B cell (primary cell): Measurements from ENCODE around the gene THBS4. TPM values are rescaled to one million over a fixed set of nuclear protein-coding genes. Genes with fewer than 3 reads are reported as not detected.

Experiments
- ATAC-seq: fragments of 200-7000 bp; cut with Tn5 transposase; one replicate; pipeline ENCODE4 v1.10.0; 2021; ENCODE audit warnings: low read depth, mild to moderate bottlenecking, moderate number of reproducible peaks, moderate library complexity
- CTCF ChIA-PET: fragments of 350-600 bp; sonication (Branson Sonifier 250); formaldehyde crosslinking; loops from one replicate; lab custom pipeline; 2021; ENCODE audit warnings: antibody characterized with exemption, inconsistent platforms; lab: Charles Lee
- POLR2A ChIA-PET: fragments of 350-600 bp; sonication (Branson Sonifier 250); formaldehyde crosslinking; loops from one replicate; lab custom pipeline; 2021; ENCODE audit warnings: antibody characterized with exemption; lab: Charles Lee
- DNase-seq: peaks from one replicate; pipeline ENCODE4 v3.0.0; 2013
- H2AFZ ChIP-seq: 2 replicates; pipeline ENCODE4 v1.6.1; 2012; ENCODE audit warnings: mild to moderate bottlenecking, low read depth, low read length; ENCODE audit not compliant: insufficient read depth, poor library complexity, severe bottlenecking
- H3K27ac ChIP-seq, 2 donors: 1 replicate in 1 of 2; 2 replicates in 1 of 2; pipeline ENCODE4 v1.5.1; 2012 to 2013; ENCODE audit warnings: low read length in 2 of 2, mild to moderate bottlenecking in 2 of 2, moderate library complexity in 1 of 2
- H3K27me3 ChIP-seq, 4 experiments: fragments of 200-600 bp in 1 of 4; sonication (generic) in 1 of 4; replicated peaks in 1 of 4; 1 replicate in 2 of 4; 2 replicates in 2 of 4; pipeline versions ENCODE4 v1.6.1 to v1.7.0; 2013 to 2016; ENCODE audit warnings: low read length in 3 of 4, mild to moderate bottlenecking in 2 of 4, mixed read lengths in 1 of 4, moderate library complexity in 1 of 4; ENCODE audit not compliant: insufficient read depth in 4 of 4, control insufficient read depth in 3 of 4; ENCODE audit errors: control extremely low read depth in 1 of 4
- H3K36me3 ChIP-seq, 2 experiments: replicated peaks in 1 of 2; 1 replicate in 1 of 2; 2 replicates in 1 of 2; pipeline versions ENCODE4 v1.6.1 to v1.7.1; 2013; ENCODE audit warnings: low read length in 1 of 2; ENCODE audit not compliant: insufficient read depth in 2 of 2, control insufficient read depth in 1 of 2; ENCODE audit errors: control extremely low read depth in 1 of 2, extremely low read depth in 1 of 2
- H3K4me1 ChIP-seq, 2 donors: fragments of 200-600 bp in 1 of 2; sonication (generic) in 1 of 2; 1 replicate in 1 of 2; 2 replicates in 1 of 2; pipeline versions ENCODE4 v1.5.1 to v1.6.1; 2013 to 2017; ENCODE audit warnings: low read length in 2 of 2; ENCODE audit not compliant: control insufficient read depth in 2 of 2, insufficient read depth in 2 of 2
- H3K4me2 ChIP-seq: replicated peaks from 2 replicates; pipeline ENCODE3; 2012; ENCODE audit warnings: mild to moderate bottlenecking, low read depth, low read length; ENCODE audit not compliant: poor library complexity, severe bottlenecking
- H3K4me3 ChIP-seq, 5 experiments: fragments of 200-600 bp in 1 of 5; sonication (generic) in 1 of 5; 1 replicate in 3 of 5; 2 replicates in 2 of 5; pipeline versions ENCODE4 v1.5.1 to v1.7.0; 2011 to 2016; ENCODE audit warnings: low read length in 4 of 5, mild to moderate bottlenecking in 4 of 5, low read depth in 2 of 5, control low read depth in 1 of 5, moderate library complexity in 1 of 5; ENCODE audit not compliant: insufficient read depth in 1 of 5; ENCODE audit errors: control extremely low read depth in 1 of 5, extremely low read depth in 1 of 5
- H3K79me2 ChIP-seq: fragments of 200-600 bp; sonication (generic); one replicate; pipeline ENCODE4 v1.6.0; 2016; ENCODE audit warnings: low read length; ENCODE audit not compliant: control insufficient read depth, insufficient read depth
- H3K9ac ChIP-seq: fragments of 200-600 bp; sonication (generic); 2 replicates; pipeline ENCODE4 v1.6.1; 2017; ENCODE audit warnings: mild to moderate bottlenecking, low read length, moderate library complexity
- H3K9me3 ChIP-seq, 3 donors: one replicate each; pipeline versions ENCODE4 v1.6.1 to v1.7.1; 2013; ENCODE audit warnings: low read length in 2 of 3; ENCODE audit not compliant: control insufficient read depth in 2 of 3, insufficient read depth in 1 of 3; ENCODE audit errors: control extremely low read depth in 1 of 3
- H4K20me1 ChIP-seq: 2 replicates; pipeline ENCODE4 v1.6.0; 2012; ENCODE audit warnings: mild to moderate bottlenecking, low read length; ENCODE audit not compliant: insufficient read depth, control insufficient read depth, poor library complexity, severe bottlenecking
- H3K27ac Mint-ChIP-seq: one replicate; pipeline ENCODE4 v1.8.0; 2021; ENCODE audit warnings: mixed read lengths
- H3K27me3 Mint-ChIP-seq: one replicate; pipeline ENCODE4 v1.8.0; 2021; ENCODE audit warnings: mixed read lengths
- H3K4me1 Mint-ChIP-seq: one replicate; pipeline ENCODE4 v1.8.0; 2021; ENCODE audit warnings: mixed read lengths
- H3K4me3 Mint-ChIP-seq: one replicate; pipeline ENCODE4 v1.8.0; 2021; ENCODE audit warnings: mixed read lengths
- H3K9me3 Mint-ChIP-seq: one replicate; pipeline ENCODE4 v1.8.0; 2022; ENCODE audit warnings: mixed read lengths; ENCODE audit not compliant: insufficient read depth
- EZH2 ChIP-seq: IDR thresholded peaks from 2 replicates; pipeline ENCODE4 v1.6.1; 2012; ENCODE audit warnings: borderline replicate concordance, low read depth, mild to moderate bottlenecking, moderate library complexity, low read length; ENCODE audit not compliant: insufficient read depth, poor library complexity, severe bottlenecking
- WGBS: methylation state at CpG from one replicate; pipeline ENCODE4 v1.1.5; 2013; ENCODE audit warnings: missing lambda C conversion rate; ENCODE audit not compliant: insufficient coverage; 5-methylcytosine and 5-hydroxymethylcytosine counted together
- intact Hi-C: fragments of 100-400 bp; cut with micrococcal nuclease; formaldehyde crosslinking; loops from one replicate; pipeline ENCODE4 v1.10.0; 2022
- polyA plus RNA-seq: library from polyadenylated mRNA; depleted of rRNA; stranded (reverse); fragments of >200 nt; gene quantifications from 2 replicates; pipeline ENCODE4 v1.2.3, GENCODE V29; 2012
- total RNA-seq, 2 donors: library from RNA; stranded (reverse); fragments of 120-200 nt in 1 of 2; gene quantifications; 1 replicate in 1 of 2; 2 replicates in 1 of 2; pipeline versions ENCODE4 v1.2.3 to v1.2.4, GENCODE V29; 2013 to 2022
- TF ChIP-seq, protein P1 (sequence below): fragments of 200-600 bp; IDR thresholded peaks from one replicate; pipeline ENCODE4 v1.8.0; 2022; ENCODE audit warnings: antibody characterized with exemption, mild to moderate bottlenecking

Gene THBS4
- total and polyA plus RNA-seq, 2 donors (not counting 1 experiment from before 2014, with no cell fraction given) = 0.49 to 0.57 TPM

DNA sequence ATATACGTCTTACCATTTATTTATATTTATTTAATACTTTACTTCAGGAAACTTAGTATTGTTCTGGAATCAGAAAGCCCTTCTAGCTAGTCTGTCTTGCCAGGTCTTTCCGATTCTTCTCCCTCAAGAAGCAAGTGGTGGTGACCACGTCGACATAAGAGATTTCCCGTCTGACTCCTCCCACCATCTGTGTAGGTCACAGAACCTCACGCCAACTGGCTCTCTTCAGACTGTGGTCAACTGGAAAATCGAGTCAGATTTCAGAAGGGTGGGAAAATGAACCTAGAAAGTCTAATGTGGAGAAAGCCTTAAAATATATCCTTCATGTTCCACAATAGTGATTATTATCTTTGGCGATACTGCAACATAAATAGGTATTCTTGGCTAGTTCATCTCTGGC lies 17.3 kb downstream of the THBS4 start:
- Mint-ChIP-seq H3K4me1 (no peaks in the 10 kb centered on the region), H3K27me3 (peaks cover 28% of the 10 kb centered on the region)
- H3K27ac ChIP-seq = no peak overlapping the region

DNA sequence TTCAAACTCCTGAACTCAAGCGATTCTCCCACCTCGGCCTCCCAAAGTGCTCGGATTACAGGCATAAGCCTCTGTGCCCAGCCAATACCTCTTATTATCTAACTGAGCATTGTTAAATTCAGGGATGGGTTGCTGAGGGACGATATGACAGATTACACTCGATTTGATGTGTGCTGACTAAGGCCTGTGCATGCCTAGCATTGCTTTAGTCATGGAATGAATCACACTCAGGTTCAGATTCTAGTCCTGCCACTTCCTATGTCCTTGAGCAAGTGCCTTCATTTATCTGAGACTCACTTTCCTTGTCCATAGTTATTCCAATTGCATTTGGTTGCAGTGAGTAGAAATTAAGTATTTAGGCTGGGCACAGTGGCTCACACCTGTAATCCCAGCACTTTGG lies 19.5 kb downstream of the THBS4 start:
- CTCF ChIA-PET = no interaction called here
- peaks cover 22% of the 10 kb centered on the region for H3K27me3 Mint-ChIP-seq
- no peak for DNase-seq

More for the DNA sequence above, 17.3 kb downstream of the THBS4 start:
- Histone ChIP-seq H3K4me3 (no peak overlapping the region), H3K36me3 (no peaks in the 10 kb centered on the region), H3K79me2 (no peaks in the 10 kb centered on the region), H3K4me2 (no peak overlapping the region), H3K4me1 (no peaks in the 10 kb centered on the region), H3K27me3 (peaks cover 0 to 3% (median 0%) of the 10 kb centered on the region in 4 experiments), H2AFZ (no peak overlapping the region), H3K9ac (no peak overlapping the region), H4K20me1 (no peaks in the 10 kb centered on the region), H3K9me3 (no peaks in the 10 kb centered on the region)
- Mint-ChIP-seq H3K27ac (no peak overlapping the region), H3K4me3 (no peak overlapping the region), H3K9me3 (no peaks in the 10 kb centered on the region)
- 83% methylated on average over 1 of the region's 8 CpGs for WGBS
- intact Hi-C loops = no loop called here
- DNase-seq = no peak
- ATAC-seq = no peak
- TF ChIP-seq, protein P1, sequence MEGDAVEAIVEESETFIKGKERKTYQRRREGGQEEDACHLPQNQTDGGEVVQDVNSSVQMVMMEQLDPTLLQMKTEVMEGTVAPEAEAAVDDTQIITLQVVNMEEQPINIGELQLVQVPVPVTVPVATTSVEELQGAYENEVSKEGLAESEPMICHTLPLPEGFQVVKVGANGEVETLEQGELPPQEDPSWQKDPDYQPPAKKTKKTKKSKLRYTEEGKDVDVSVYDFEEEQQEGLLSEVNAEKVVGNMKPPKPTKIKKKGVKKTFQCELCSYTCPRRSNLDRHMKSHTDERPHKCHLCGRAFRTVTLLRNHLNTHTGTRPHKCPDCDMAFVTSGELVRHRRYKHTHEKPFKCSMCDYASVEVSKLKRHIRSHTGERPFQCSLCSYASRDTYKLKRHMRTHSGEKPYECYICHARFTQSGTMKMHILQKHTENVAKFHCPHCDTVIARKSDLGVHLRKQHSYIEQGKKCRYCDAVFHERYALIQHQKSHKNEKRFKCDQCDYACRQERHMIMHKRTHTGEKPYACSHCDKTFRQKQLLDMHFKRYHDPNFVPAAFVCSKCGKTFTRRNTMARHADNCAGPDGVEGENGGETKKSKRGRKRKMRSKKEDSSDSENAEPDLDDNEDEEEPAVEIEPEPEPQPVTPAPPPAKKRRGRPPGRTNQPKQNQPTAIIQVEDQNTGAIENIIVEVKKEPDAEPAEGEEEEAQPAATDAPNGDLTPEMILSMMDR = no peak
- TF ChIP-seq EZH2 = no peak
- POLR2A ChIA-PET = no interaction called here
- CTCF ChIA-PET = interaction anchor here (0.7 kb wide), 1 partner anchor 9 kb away, joined by 4 read pairs; no protein-coding TSS in a partner anchor

More for the DNA sequence above, 19.5 kb downstream of the THBS4 start:
- H3K4me1 Mint-ChIP-seq = no peaks in the 10 kb centered on the region
- TF ChIP-seq EZH2 = no peak
- TF ChIP-seq, protein P1 = no peak
- no peak overlapping the region for H2AFZ ChIP-seq
- POLR2A ChIA-PET = interaction anchor here (0.7 kb wide), 1 partner anchor 74 kb away, joined by 11 read pairs; no protein-coding TSS in a partner anchor
- H3K9ac ChIP-seq = no peak overlapping the region
- H3K27ac Mint-ChIP-seq = no peak overlapping the region
- no peaks in the 10 kb centered on the region for H3K4me1 ChIP-seq
- H3K4me2 ChIP-seq = no peak overlapping the region
- no peak overlapping the region for H3K4me3 ChIP-seq
- no peaks in the 10 kb centered on the region for H4K20me1 ChIP-seq
- WGBS = no CpG with 5 or more reads among the region's 5 CpGs
- H3K36me3 ChIP-seq = no peaks in the 10 kb centered on the region
- no peaks in the 10 kb centered on the region for H3K9me3 ChIP-seq
- H3K27ac ChIP-seq = no peak overlapping the region
- ATAC-seq = no peak
- no peaks in the 10 kb centered on the region for H3K9me3 Mint-ChIP-seq
- no peaks in the 10 kb centered on the region for H3K79me2 ChIP-seq
- peaks cover 0 to 3% (median 0%) of the 10 kb centered on the region in 4 experiments for H3K27me3 ChIP-seq
- no peak overlapping the region for H3K4me3 Mint-ChIP-seq
- intact Hi-C loops = no loop called here
